Measurements from ENCODE around the gene SIRT5.

Gene SIRT5

GRCh38 chr6:13528777-13529343, 45.5 kb upstream of the SIRT5 start:
- no peak for TF ChIP-seq CTCF (IDR thresholded peaks at IDR 0.05; ENCODE audit: low read depth, low read length, missing control alignments)
- no peak for DNase-seq (ENCODE audit: low read depth)
- no peak overlapping the region for H3K4me3 ChIP-seq (ENCODE audit: low read depth, low read length)

GRCh38 chr6:13531956-13532355, 42.4 kb upstream of the SIRT5 start:
- no peak for DNase-seq (ENCODE audit: low read depth)
- TF ChIP-seq CTCF (IDR thresholded peaks at IDR 0.05; ENCODE audit: low read depth, low read length, missing control alignments) = no peak
- no peak overlapping the region for H3K4me3 ChIP-seq (ENCODE audit: low read depth, low read length)

GRCh38 chr6:13534536-13534935, 39.9 kb upstream of the SIRT5 start:
- TF ChIP-seq CTCF (IDR thresholded peaks at IDR 0.05; ENCODE audit: low read depth, low read length, missing control alignments) = no peak
- no peak overlapping the region for H3K4me3 ChIP-seq (ENCODE audit: low read depth, low read length)
- DNase-seq (ENCODE audit: low read depth) = no peak

- TF ChIP-seq CTCF (IDR thresholded peaks at IDR 0.05; ENCODE audit: low read depth, low read length, missing control alignments) = no peak
- H3K4me3 ChIP-seq (ENCODE audit: low read depth, low read length) = no peak overlapping the region
- no peak for DNase-seq (ENCODE audit: low read depth)
Measured at GRCh38 chr6:13535306-13535705, 39.1 kb upstream of the SIRT5 start.

GRCh38 chr6:13536796-13537526, 37.4 kb upstream of the SIRT5 start:
- no peak overlapping the region for H3K4me3 ChIP-seq (ENCODE audit: low read depth, low read length)
- TF ChIP-seq CTCF (IDR thresholded peaks at IDR 0.05; ENCODE audit: low read depth, low read length, missing control alignments) = no peak
- no peak for DNase-seq (ENCODE audit: low read depth)

- no peak for TF ChIP-seq CTCF (IDR thresholded peaks at IDR 0.05; ENCODE audit: low read depth, low read length, missing control alignments)
- H3K4me3 ChIP-seq (ENCODE audit: low read depth, low read length) = no peak overlapping the region
- no peak for DNase-seq (ENCODE audit: low read depth)
Measured at GRCh38 chr6:13537527-13537897, 36.9 kb upstream of the SIRT5 start.

- DNase-seq (ENCODE audit: low read depth) = no peak
- H3K4me3 ChIP-seq (ENCODE audit: low read depth, low read length) = no peak overlapping the region
- TF ChIP-seq CTCF (IDR thresholded peaks at IDR 0.05; ENCODE audit: low read depth, low read length, missing control alignments) = peak; percentile 41
Measured at GRCh38 chr6:13538084-13538483, 36.3 kb upstream of the SIRT5 start.
